GM10266 (cell line): ENCODE measurements around the gene ATF6B.

Experiments
- DNase-seq: peaks from one replicate; pipeline ENCODE4 v3.0.0; 2012; ENCODE audit errors: extremely low spot score
- CTCF ChIP-seq: IDR thresholded peaks from 2 replicates; pipeline ENCODE4 v1.5.1; 2012; ENCODE audit warnings: mild to moderate bottlenecking, low read depth; ENCODE audit not compliant: control insufficient read depth, insufficient read depth; ENCODE audit errors: missing control alignments

The ATF6B gene

GRCh38 chr6:32139590-32139989 is 11.5 kb upstream of the ATF6B start:
- TF ChIP-seq CTCF = no peak
- DNase-seq = no peak

GRCh38 chr6:32137454-32137853 is 9.4 kb upstream of the ATF6B start:
- no peak for TF ChIP-seq CTCF
- DNase-seq = no peak

GRCh38 chr6:32133786-32134185 is 5.7 kb upstream of the ATF6B start:
- no peak for DNase-seq
- TF ChIP-seq CTCF = no peak

- no peak for DNase-seq
- TF ChIP-seq CTCF = no peak
These were observed 4.1 kb upstream of the ATF6B start for GRCh38 chr6:32132110-32132509.

- TF ChIP-seq CTCF = no peak
- no peak for DNase-seq
These were observed 3.4 kb upstream of the ATF6B start for GRCh38 chr6:32131439-32131948.

GRCh38 chr6:32129297-32130088 is 1.4 kb upstream of the ATF6B start:
- TF ChIP-seq CTCF = no peak
- no peak for DNase-seq

- no peak for TF ChIP-seq CTCF
- DNase-seq = no peak
These were observed 778 bp upstream of the ATF6B start for GRCh38 chr6:32128751-32129296.
